HEK293T (cell line): ENCODE data around the gene LRRC8E.

ENCODE experiments used
- BHLHE40 ChIP-seq: fragments of 450-650 bp; IDR thresholded peaks from 2 replicates; pipeline ENCODE4 v1.6.1; 2016; ENCODE audit warnings: mild to moderate bottlenecking, moderate library complexity, borderline replicate concordance
- CTBP1 ChIP-seq: fragments of 450-650 bp; IDR thresholded peaks from 2 replicates; pipeline ENCODE4 v1.6.1; 2016; ENCODE audit warnings: borderline replicate concordance
- FOXA1 ChIP-seq: fragments of 450-650 bp; IDR thresholded peaks from 2 replicates; pipeline ENCODE4 v1.6.1; 2016; ENCODE audit warnings: mild to moderate bottlenecking
- FOXK2 ChIP-seq: fragments of 450-650 bp; IDR thresholded peaks from 2 replicates; pipeline ENCODE4 v1.6.1; 2016; ENCODE audit warnings: mild to moderate bottlenecking
- FOXM1 ChIP-seq: fragments of 450-650 bp; IDR thresholded peaks from 2 replicates; pipeline ENCODE4 v1.6.1; 2017; ENCODE audit warnings: mild to moderate bottlenecking, borderline replicate concordance
- HDGF ChIP-seq: fragments of 450-650 bp; IDR thresholded peaks from 2 replicates; pipeline ENCODE4 v1.6.1; 2017; ENCODE audit warnings: antibody characterized with exemption, borderline replicate concordance
- L3MBTL2 ChIP-seq: fragments of 450-650 bp; conservative IDR thresholded peaks from 2 replicates; pipeline ENCODE4 v1.6.1; 2016; ENCODE audit warnings: mild to moderate bottlenecking
- SP1 ChIP-seq: fragments of 450-650 bp; IDR thresholded peaks from 2 replicates; pipeline ENCODE4 v1.6.1; 2017
- SUZ12 ChIP-seq: fragments of 450-650 bp; IDR thresholded peaks from 2 replicates; pipeline ENCODE4 v1.6.1; 2016; ENCODE audit warnings: mild to moderate bottlenecking
- TARDBP ChIP-seq: fragments of 450-650 bp; IDR thresholded peaks from 2 replicates; pipeline ENCODE4 v1.6.1; 2016
- ZNF384 ChIP-seq: fragments of 450-650 bp; IDR thresholded peaks from 2 replicates; pipeline ENCODE4 v1.6.1; 2016
- TF ChIP-seq, protein P1 (sequence below): fragments of 450-650 bp; IDR thresholded peaks from 2 replicates; pipeline ENCODE4 v1.6.1; 2016

GRCh38 chr19:7874076-7874896 is 14.0 kb upstream of the LRRC8E start, which contains the start of gene PRR36:
- TF ChIP-seq BHLHE40 (no peak), ZNF384 (no peak), FOXM1 (no peak), FOXA1 (no peak), HDGF (no peak), FOXK2 (no peak), TARDBP (no peak), SP1 (no peak), L3MBTL2 (no peak), SUZ12 (no peak), CTBP1 (no peak)
- TF ChIP-seq, protein P1, sequence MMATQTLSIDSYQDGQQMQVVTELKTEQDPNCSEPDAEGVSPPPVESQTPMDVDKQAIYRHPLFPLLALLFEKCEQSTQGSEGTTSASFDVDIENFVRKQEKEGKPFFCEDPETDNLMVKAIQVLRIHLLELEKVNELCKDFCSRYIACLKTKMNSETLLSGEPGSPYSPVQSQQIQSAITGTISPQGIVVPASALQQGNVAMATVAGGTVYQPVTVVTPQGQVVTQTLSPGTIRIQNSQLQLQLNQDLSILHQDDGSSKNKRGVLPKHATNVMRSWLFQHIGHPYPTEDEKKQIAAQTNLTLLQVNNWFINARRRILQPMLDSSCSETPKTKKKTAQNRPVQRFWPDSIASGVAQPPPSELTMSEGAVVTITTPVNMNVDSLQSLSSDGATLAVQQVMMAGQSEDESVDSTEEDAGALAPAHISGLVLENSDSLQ, result no peak
